T-helper 2 cell treated with Interferon-gamma antibody and Interleukin-4, amounts not matched to agents 5 μg/mL and 100 μg/mL, for 36 hours (primary cell): Measurements from ENCODE around the gene BST1.

Experiments used
- DNase-seq: peaks from one replicate; pipeline ENCODE4 v3.0.0; 2021; ENCODE audit warnings: low spot score
- H3K27ac Mint-ChIP-seq: one replicate; pipeline ENCODE4 v1.8.0; 2021; ENCODE audit warnings: mild to moderate bottlenecking, mixed read lengths
- H3K27me3 Mint-ChIP-seq: one replicate; pipeline ENCODE4 v1.8.0; 2021; ENCODE audit warnings: low read depth, mixed read lengths
- H3K36me3 Mint-ChIP-seq: one replicate; pipeline ENCODE4 v1.8.0; 2021; ENCODE audit warnings: low read depth, mixed read lengths
- H3K4me1 Mint-ChIP-seq: one replicate; pipeline ENCODE4 v1.8.0; 2021; ENCODE audit warnings: low read depth, mixed read lengths
- H3K4me3 Mint-ChIP-seq: one replicate; pipeline ENCODE4 v1.8.0; 2022; ENCODE audit warnings: mild to moderate bottlenecking, moderate library complexity, mixed read lengths
- H3K9me3 Mint-ChIP-seq: one replicate; pipeline ENCODE4 v1.8.0; 2021; ENCODE audit warnings: mixed read lengths

The BST1 gene

DNA sequence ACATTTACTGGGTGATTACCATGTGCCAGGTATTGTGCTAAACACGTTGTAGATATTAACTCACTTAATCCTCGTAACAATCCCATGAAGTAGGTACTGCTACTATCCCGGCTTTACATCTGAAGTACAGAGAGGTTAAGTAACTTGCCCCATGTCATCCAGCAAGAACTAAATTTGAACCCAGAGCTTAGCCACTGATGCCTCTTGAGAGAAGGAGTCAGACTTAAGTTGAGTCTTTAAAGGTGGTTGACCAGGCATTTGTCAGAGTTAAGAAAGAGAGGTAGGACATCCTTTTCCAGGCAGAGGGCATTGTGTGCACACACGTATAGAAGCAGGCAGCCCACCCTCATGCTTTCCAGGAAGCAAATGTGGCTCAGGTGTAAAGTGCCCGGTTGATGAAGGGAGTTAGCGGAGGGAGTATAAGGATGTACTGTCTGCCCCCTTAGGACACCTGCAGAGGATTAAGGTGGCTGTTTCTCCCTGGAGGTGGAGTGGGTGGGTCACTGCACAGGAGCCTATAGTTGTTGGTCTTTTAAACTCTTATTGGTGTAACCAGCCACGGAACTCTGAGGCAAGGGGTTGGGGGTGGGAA, 74.9 kb downstream of the BST1 start:
- peak overlapping the region; percentile 85 for H3K27ac Mint-ChIP-seq
- H3K9me3 Mint-ChIP-seq, result no peaks in the 10 kb centered on the region
- DNase-seq, result no peak
- peaks cover 51% of the 10 kb centered on the region for H3K36me3 Mint-ChIP-seq
- H3K4me3 Mint-ChIP-seq, result peak overlapping the region; percentile 90
- peaks cover 70% of the 10 kb centered on the region for H3K4me1 Mint-ChIP-seq
- no peaks in the 10 kb centered on the region for H3K27me3 Mint-ChIP-seq

DNA sequence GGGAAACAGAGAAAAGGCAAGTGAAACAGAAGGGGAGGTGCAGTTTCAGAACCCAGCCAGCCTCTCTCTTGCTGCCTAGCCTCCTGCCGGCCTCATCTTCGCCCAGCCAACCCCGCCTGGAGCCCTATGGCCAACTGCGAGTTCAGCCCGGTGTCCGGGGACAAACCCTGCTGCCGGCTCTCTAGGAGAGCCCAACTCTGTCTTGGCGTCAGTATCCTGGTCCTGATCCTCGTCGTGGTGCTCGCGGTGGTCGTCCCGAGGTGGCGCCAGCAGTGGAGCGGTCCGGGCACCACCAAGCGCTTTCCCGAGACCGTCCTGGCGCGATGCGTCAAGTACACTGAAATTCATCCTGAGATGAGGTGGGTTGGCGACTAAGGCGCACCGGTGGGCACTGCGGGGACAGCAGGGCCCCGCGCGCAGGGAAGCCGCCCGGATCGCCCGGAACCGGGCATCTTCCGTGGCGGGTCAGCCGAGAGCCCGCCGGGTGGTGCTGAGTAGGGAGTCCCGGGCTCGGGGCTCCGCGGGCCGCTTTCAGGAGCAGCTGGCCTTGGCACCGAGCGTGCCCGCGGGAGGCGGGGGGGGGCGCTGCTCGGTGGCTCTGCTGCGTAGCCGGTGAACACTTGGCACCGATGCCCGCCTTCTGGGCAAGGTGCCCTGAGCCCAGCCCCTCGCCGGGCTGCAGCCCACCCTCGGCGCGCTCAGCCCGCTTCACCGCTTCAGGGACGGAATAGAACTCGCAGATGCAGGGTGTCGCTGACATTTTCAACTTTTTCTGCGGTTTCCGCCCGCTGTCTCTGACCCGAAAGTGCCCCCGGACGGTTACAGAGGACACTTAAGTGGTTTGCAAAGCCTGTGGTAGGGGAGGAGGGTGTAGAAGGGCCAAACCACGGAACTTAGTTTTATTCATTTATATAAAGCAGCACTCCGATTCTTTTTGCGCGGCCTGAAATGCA, 75.7 kb downstream of the BST1 start, which contains the start of gene CD38:
CD38 (plus strand) TSS at position 40 of the 953 bp plus-strand sequence; CDS start at position 127, 87 bp downstream.
- no peaks in the 10 kb centered on the region for H3K9me3 Mint-ChIP-seq
- peaks cover 74% of the 10 kb centered on the region for H3K4me1 Mint-ChIP-seq
- peaks cover 55% of the 10 kb centered on the region for H3K36me3 Mint-ChIP-seq
- peak within 1 kb of the TSS; percentile 90 for H3K4me3 Mint-ChIP-seq
- no peaks in the 10 kb centered on the region for H3K27me3 Mint-ChIP-seq
- DNase-seq, result peak; percentile 70
- peak within 1 kb of the TSS; percentile 87 for H3K27ac Mint-ChIP-seq

DNA sequence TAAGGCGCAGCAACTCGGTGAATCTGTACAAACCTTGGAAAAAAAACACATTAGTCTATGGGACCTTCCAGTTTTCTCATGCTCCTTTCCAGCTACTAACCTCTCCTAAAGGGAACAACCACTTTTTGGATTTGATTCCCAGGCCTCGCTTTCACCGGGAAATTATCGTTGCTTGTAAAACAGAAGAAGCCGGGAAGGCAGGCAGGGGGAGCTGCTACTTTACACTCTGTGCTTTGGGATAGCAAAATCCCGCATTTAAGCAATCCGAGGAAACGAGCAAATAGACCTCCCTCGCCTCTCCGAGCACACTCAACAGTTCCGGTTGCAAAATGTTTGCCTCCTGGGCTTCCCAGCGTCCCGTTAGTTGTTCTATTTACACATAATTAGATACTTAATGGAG, 76.4 kb downstream of the BST1 start:
- Mint-ChIP-seq H3K27me3 (no peaks in the 10 kb centered on the region), H3K9me3 (no peaks in the 10 kb centered on the region), H3K36me3 (peaks cover 58% of the 10 kb centered on the region), H3K27ac (peak overlapping the region; percentile 87), H3K4me1 (peaks cover 72% of the 10 kb centered on the region), H3K4me3 (peak overlapping the region; percentile 90)
- DNase-seq, result no peak

DNA sequence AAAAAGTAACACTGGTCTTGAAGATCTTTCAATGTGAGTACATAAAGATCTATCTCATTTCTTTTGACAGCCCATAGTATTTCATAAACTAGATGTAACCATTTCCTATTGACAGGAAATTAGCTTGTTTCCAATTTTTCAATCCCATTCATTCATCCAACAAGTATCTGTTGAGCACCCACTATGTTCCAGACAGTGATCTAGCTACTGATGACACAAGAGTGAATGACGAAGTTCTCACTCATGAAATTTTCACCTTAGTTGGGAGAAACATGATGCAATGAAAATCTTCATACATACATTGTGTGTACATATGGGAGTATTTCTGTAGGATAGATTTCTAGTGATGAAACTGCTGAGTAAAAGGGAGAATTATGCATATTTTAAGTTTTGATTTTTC, 76.9 kb downstream of the BST1 start:
- peaks cover 70% of the 10 kb centered on the region for H3K4me1 Mint-ChIP-seq
- H3K27me3 Mint-ChIP-seq, result no peaks in the 10 kb centered on the region
- peaks cover 63% of the 10 kb centered on the region for H3K36me3 Mint-ChIP-seq
- DNase-seq, result no peak
- H3K4me3 Mint-ChIP-seq, result peak overlapping the region; percentile 90
- peak overlapping the region; percentile 87 for H3K27ac Mint-ChIP-seq
- H3K9me3 Mint-ChIP-seq, result no peaks in the 10 kb centered on the region

DNA sequence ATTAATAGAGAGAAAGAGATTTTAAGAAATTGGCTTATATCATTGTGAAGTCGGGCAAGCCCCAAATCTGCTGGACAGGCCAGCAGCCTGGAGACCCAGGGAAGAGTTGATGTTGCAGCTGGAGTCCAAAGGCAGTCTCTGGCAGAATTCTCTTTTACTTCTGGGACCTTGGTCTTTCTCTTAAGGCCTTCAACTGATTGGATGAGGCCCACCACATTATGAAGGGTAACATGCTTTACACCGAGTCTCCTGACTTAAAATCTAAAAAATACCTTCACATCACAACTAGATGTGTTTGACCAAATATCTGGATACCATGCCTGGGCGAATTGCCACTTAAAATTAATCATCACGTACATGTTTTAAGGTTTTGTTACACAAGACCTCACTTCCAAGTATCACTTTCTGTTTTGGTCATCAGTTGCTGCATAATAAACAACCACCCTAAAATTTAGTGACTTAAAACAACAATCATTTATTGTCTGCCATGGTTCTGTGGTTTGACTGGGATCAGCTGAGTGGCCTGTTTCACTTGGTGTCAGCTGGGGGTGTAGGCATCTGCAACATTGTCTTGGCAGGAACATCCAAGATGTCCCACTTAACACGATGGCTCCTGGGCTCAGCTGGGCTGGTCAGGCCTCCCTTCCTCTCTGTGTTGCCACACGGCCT, 78.7 kb downstream of the BST1 start:
- Mint-ChIP-seq H3K27me3 (no peaks in the 10 kb centered on the region), H3K9me3 (peaks cover 6% of the 10 kb centered on the region), H3K36me3 (peaks cover 77% of the 10 kb centered on the region), H3K4me3 (peak overlapping the region; percentile 90), H3K27ac (peak overlapping the region; percentile 84), H3K4me1 (peaks cover 66% of the 10 kb centered on the region)
- peak; percentile 69 for DNase-seq
